Liver (tissue), 3 donors: ENCODE results near the gene SLC25A21.

ENCODE experiments used
- ATF3 ChIP-seq: IDR thresholded peaks from 2 replicates; pipeline ENCODE4 v1.6.1; 2016; ENCODE audit warnings: antibody characterized with exemption
- CTCF ChIP-seq: fragments of 150-350 bp; IDR thresholded peaks from 2 replicates; pipeline ENCODE4 v1.5.1; 2017; ENCODE audit warnings: improper control_type of control experiment, low read depth, low read length; ENCODE audit not compliant: missing input control
- EGR1 ChIP-seq, 2 donors: IDR thresholded peaks; 2 replicates each; pipeline ENCODE4 v1.6.1; 2016 to 2018; ENCODE audit warnings: antibody characterized with exemption in 2 of 2, low read depth in 2 of 2
- FOXA1 ChIP-seq: IDR thresholded peaks from 2 replicates; pipeline ENCODE4 v1.6.1; 2016; ENCODE audit warnings: antibody characterized with exemption
- GABPA ChIP-seq, 2 donors: IDR thresholded peaks in 1 of 2; conservative IDR thresholded peaks in 1 of 2; 2 replicates each; pipeline ENCODE4 v1.6.1; 2016; ENCODE audit warnings: antibody characterized with exemption in 2 of 2, mild to moderate bottlenecking in 1 of 2, moderate library complexity in 1 of 2
- HNF4G ChIP-seq: IDR thresholded peaks from 2 replicates; pipeline ENCODE4 v1.6.1; 2016; ENCODE audit warnings: antibody characterized with exemption
- MAX ChIP-seq: IDR thresholded peaks from 2 replicates; pipeline ENCODE4 v1.6.1; 2016; ENCODE audit warnings: antibody characterized with exemption
- RAD21 ChIP-seq, 2 donors: IDR thresholded peaks; 2 replicates each; pipeline ENCODE4 v1.6.1; 2016; ENCODE audit warnings: antibody characterized with exemption in 2 of 2, mild to moderate bottlenecking in 2 of 2
- REST ChIP-seq: IDR thresholded peaks from 2 replicates; pipeline ENCODE4 v1.6.1; 2016; ENCODE audit warnings: antibody characterized with exemption, mild to moderate bottlenecking
- TAF1 ChIP-seq: conservative IDR thresholded peaks from 2 replicates; pipeline ENCODE4 v1.6.1; 2016; ENCODE audit warnings: antibody characterized with exemption, mild to moderate bottlenecking
- YY1 ChIP-seq: IDR thresholded peaks from 2 replicates; pipeline ENCODE4 v1.6.1; 2016; ENCODE audit warnings: antibody characterized with exemption, mild to moderate bottlenecking
- ZBTB33 ChIP-seq: IDR thresholded peaks from 2 replicates; pipeline ENCODE4 v1.6.1; 2016; ENCODE audit warnings: antibody characterized with exemption
- donor health status: healthy.
- donor health status: healthy.

GRCh38 chr14:36750244-36750643 lies 422.2 kb downstream of the SLC25A21 start:
- TF ChIP-seq ZBTB33 (no peak), REST (no peak), CTCF (no peak), YY1 (no peak), GABPA (IDR thresholded peaks at IDR 0.05 in 1 of 2, conservative IDR thresholded peaks at IDR 0.05 in 1 of 2) (no peak), FOXA1 (no peak), EGR1 (IDR thresholded peaks at IDR 0.05; ENCODE audit: low read depth in 2 of 2) (no peak), MAX (no peak), ATF3 (no peak), HNF4G (no peak), RAD21 (IDR thresholded peaks at IDR 0.05) (no peak), TAF1 (no peak)
